SK-N-SH treated with all-trans-retinoic acid at 6 μM for 48 hours (cell line): ENCODE data around the gene TMEM212.

Experiments used
- ATAC-seq: fragments of 200-7000 bp; cut with Tn5 transposase; 3 replicates; pipeline ENCODE4 v1.9.1; 2020; ENCODE audit warnings: mild to moderate bottlenecking, moderate library complexity
- CSDC2 ChIP-seq: fragments of 250-450 bp; sonication (Bioruptor Pico); IDR thresholded peaks from 2 replicates; pipeline ENCODE4 v1.5.0; 2020; ENCODE audit warnings: mild to moderate bottlenecking, moderate library complexity
- GLIS3 ChIP-seq: fragments of 250-450 bp; sonication (Bioruptor Pico); IDR thresholded peaks from 2 replicates; pipeline ENCODE4 v1.5.0; 2020; ENCODE audit warnings: mild to moderate bottlenecking, moderate library complexity
- ISL1 ChIP-seq: fragments of 250-450 bp; sonication (Bioruptor Pico); IDR thresholded peaks from 2 replicates; pipeline ENCODE4 v2.1.2; 2022; ENCODE audit warnings: mild to moderate bottlenecking, moderate library complexity
- OSR1 ChIP-seq: fragments of 250-450 bp; sonication (Bioruptor Pico); IDR thresholded peaks from 2 replicates; pipeline ENCODE4 v1.8.0; 2022; ENCODE audit warnings: moderate library complexity, mild to moderate bottlenecking, inconsistent platforms
- PPARA ChIP-seq: fragments of 250-450 bp; sonication (Bioruptor Pico); IDR thresholded peaks from 2 replicates; pipeline ENCODE4 v1.5.0; 2020; ENCODE audit warnings: mild to moderate bottlenecking, borderline replicate concordance
- RARB ChIP-seq: fragments of 250-450 bp; sonication (Bioruptor Pico); IDR thresholded peaks from 2 replicates; pipeline ENCODE4 v1.8.0; 2021; ENCODE audit warnings: mild to moderate bottlenecking, moderate library complexity
- SNAI2 ChIP-seq: fragments of 250-450 bp; sonication (Bioruptor Pico); IDR thresholded peaks from 2 replicates; pipeline ENCODE4 v1.5.0; 2020; ENCODE audit warnings: mild to moderate bottlenecking, moderate library complexity
- TCF4 ChIP-seq: fragments of 250-450 bp; sonication (Bioruptor Pico); IDR thresholded peaks from 2 replicates; pipeline ENCODE4 v1.8.0; 2021; ENCODE audit warnings: mild to moderate bottlenecking, moderate library complexity, borderline replicate concordance
- TOX ChIP-seq: fragments of 250-450 bp; sonication (Bioruptor Pico); IDR thresholded peaks from 2 replicates; pipeline ENCODE4 v1.8.0; 2021; ENCODE audit warnings: mild to moderate bottlenecking, moderate library complexity, borderline replicate concordance
- ZC3H10 ChIP-seq: fragments of 250-450 bp; sonication (Bioruptor Pico); IDR thresholded peaks from 2 replicates; pipeline ENCODE4 v1.5.1; 2021; ENCODE audit warnings: mild to moderate bottlenecking, moderate library complexity
- ZNF70 ChIP-seq: fragments of 450-650 bp; formaldehyde crosslinking; IDR thresholded peaks from 2 replicates; pipeline ENCODE4 v1.5.0; 2020; ENCODE audit warnings: mild to moderate bottlenecking, moderate library complexity
- ZNF8 ChIP-seq: fragments of 450-650 bp; formaldehyde crosslinking; IDR thresholded peaks from 2 replicates; pipeline ENCODE4 v1.5.0; 2020; ENCODE audit warnings: mild to moderate bottlenecking, moderate library complexity
- TF ChIP-seq, protein P1 (sequence below): fragments of 250-450 bp; sonication (Bioruptor Pico); IDR thresholded peaks from 2 replicates; pipeline ENCODE4 v1.8.0; 2021; ENCODE audit warnings: low read depth, mild to moderate bottlenecking, moderate library complexity, borderline replicate concordance
- TF ChIP-seq, protein P2 (sequence below): fragments of 250-450 bp; sonication (Bioruptor Pico); IDR thresholded peaks from 2 replicates; pipeline ENCODE4 v1.5.0; 2020; ENCODE audit warnings: mild to moderate bottlenecking, moderate library complexity
- TF ChIP-seq, protein P3 (sequence below): fragments of 250-450 bp; sonication (Bioruptor Pico); IDR thresholded peaks from 2 replicates; pipeline ENCODE4 v1.5.1; 2020; ENCODE audit warnings: low read depth, mild to moderate bottlenecking, moderate library complexity

The TMEM212 gene

DNA sequence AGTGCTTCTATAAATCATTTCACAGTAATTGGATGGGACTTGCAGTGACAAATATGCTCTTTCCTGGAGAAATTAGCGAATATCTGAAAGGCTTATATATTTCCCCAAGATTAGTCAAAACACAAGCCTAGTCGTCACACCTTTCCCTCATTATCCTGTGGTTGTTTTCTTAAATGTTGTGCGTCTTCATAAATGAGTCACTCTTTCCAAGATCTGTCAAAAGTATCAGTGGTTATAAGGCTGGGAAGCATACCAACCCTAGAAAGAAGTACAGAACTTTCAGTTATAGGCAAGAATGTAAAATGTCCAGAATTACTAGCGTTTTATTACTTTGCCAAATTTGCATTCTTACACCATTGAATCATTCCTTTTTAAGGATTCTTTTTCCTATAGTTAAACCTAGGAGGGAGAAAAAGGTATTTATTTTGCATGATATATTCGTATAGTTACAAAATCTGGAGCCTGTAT is 33.6 kb downstream of the TMEM212 start:
- ATAC-seq: peak; percentile 34
- TF ChIP-seq CSDC2 (CRISPR knock-in tag) (no peak), ISL1 (CRISPR knock-in tag) (0 out of 2 replicates have a peak, but pooled peaks have one; percentile 58), TOX (CRISPR knock-in tag) (peak; percentile 80; the same call in 1 of the 2 replicates), SNAI2 (CRISPR knock-in tag) (no peak), GLIS3 (CRISPR knock-in tag) (no peak), ZNF8 (CRISPR knock-in tag) (no peak)
- TF ChIP-seq, protein P1, sequence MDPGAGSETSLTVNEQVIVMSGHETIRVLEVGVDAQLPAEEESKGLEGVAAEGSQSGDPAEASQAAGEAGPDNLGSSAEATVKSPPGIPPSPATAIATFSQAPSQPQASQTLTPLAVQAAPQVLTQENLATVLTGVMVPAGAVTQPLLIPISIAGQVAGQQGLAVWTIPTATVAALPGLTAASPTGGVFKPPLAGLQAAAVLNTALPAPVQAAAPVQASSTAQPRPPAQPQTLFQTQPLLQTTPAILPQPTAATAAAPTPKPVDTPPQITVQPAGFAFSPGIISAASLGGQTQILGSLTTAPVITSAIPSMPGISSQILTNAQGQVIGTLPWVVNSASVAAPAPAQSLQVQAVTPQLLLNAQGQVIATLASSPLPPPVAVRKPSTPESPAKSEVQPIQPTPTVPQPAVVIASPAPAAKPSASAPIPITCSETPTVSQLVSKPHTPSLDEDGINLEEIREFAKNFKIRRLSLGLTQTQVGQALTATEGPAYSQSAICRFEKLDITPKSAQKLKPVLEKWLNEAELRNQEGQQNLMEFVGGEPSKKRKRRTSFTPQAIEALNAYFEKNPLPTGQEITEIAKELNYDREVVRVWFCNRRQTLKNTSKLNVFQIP (CRISPR knock-in tag): no peak
- TF ChIP-seq, protein P2, sequence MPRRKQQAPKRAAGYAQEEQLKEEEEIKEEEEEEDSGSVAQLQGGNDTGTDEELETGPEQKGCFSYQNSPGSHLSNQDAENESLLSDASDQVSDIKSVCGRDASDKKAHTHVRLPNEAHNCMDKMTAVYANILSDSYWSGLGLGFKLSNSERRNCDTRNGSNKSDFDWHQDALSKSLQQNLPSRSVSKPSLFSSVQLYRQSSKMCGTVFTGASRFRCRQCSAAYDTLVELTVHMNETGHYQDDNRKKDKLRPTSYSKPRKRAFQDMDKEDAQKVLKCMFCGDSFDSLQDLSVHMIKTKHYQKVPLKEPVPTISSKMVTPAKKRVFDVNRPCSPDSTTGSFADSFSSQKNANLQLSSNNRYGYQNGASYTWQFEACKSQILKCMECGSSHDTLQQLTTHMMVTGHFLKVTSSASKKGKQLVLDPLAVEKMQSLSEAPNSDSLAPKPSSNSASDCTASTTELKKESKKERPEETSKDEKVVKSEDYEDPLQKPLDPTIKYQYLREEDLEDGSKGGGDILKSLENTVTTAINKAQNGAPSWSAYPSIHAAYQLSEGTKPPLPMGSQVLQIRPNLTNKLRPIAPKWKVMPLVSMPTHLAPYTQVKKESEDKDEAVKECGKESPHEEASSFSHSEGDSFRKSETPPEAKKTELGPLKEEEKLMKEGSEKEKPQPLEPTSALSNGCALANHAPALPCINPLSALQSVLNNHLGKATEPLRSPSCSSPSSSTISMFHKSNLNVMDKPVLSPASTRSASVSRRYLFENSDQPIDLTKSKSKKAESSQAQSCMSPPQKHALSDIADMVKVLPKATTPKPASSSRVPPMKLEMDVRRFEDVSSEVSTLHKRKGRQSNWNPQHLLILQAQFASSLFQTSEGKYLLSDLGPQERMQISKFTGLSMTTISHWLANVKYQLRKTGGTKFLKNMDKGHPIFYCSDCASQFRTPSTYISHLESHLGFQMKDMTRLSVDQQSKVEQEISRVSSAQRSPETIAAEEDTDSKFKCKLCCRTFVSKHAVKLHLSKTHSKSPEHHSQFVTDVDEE: no peak
- TF ChIP-seq, all 23 proteins: peak for 2

DNA sequence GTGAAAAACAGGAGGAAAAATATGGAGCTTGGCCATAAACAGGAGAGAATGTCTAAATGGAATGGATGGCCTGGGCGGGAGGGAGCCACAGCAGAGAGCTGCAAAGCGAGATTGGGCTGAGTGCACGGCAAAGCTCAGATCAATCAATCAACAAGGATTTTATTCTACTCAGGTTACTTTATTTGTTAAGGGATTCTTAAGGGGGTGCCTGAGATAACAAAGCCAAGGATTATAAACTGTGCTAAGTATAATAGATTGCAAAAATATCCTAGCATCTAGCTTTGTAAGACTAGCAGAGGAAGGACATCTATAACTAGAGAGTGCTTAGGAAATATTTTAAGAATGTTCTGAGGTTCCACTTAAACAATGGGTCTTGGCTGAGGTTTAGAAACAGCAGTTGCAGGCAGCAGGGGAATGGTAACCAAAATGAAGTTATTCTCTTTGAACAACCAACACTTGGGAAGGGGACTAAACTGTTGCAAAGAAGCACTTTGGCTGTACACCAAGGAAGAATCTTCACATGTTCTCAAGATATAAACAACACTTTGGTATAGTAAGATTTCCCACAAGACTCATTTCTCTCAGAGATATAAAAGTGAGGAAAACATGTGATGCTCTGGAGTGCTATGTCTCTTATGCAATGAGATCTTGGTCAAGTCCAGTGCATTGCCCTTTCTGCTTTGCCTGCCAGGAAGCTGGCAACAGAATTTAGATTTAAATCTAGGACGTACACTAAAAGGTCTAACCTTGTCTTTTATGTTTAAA is 35.5 kb downstream of the TMEM212 start:
- ATAC-seq: no peak
- TF ChIP-seq PPARA (CRISPR knock-in tag) (no peak), ZNF70 (CRISPR knock-in tag) (peak; percentile 75)
- TF ChIP-seq, all 23 proteins: peak for 1

DNA sequence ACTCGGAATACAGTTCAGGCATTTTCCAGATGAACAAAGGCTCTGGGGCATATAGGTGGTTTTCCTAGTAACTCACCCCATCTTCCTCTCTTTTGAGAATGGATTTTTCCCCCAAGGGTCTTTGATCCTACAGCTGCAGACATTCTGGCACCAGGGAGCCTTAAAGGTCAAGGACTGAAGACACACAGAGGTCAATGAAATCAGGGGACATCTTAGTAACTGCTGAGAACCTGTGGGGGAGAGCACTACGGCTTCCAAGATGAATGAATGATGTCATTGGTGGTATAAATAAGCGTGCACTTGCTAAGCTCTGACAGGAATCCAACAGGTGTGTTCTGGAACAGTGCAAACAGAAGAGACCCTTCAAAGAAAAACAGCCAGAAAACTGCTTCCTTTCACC is 36.3 kb downstream of the TMEM212 start:
- ATAC-seq: no peak
- TF ChIP-seq OSR1 (CRISPR knock-in tag) (no peak), TCF4 (CRISPR knock-in tag) (no peak), SNAI2 (CRISPR knock-in tag) (no peak), RARB (CRISPR knock-in tag) (no peak), ZC3H10 (CRISPR knock-in tag) (no peak), ISL1 (CRISPR knock-in tag) (no peak), CSDC2 (CRISPR knock-in tag) (no peak), TOX (CRISPR knock-in tag) (no peak)
- TF ChIP-seq, protein P3, sequence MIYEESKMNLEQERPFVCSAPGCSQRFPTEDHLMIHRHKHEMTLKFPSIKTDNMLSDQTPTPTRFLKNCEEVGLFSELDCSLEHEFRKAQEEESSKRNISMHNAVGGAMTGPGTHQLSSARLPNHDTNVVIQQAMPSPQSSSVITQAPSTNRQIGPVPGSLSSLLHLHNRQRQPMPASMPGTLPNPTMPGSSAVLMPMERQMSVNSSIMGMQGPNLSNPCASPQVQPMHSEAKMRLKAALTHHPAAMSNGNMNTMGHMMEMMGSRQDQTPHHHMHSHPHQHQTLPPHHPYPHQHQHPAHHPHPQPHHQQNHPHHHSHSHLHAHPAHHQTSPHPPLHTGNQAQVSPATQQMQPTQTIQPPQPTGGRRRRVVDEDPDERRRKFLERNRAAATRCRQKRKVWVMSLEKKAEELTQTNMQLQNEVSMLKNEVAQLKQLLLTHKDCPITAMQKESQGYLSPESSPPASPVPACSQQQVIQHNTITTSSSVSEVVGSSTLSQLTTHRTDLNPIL (CRISPR knock-in tag): no peak
- TF ChIP-seq, protein P1 (CRISPR knock-in tag): no peak
- TF ChIP-seq, protein P2: no peak
- TF ChIP-seq, all 23 proteins: peak for 0
